ACC112 (cell line): Measurements from ENCODE around the gene EBP.

Experiments used
- H2AFZ ChIP-seq: fragments of 200-600 bp; sonication (generic); one replicate; pipeline ENCODE4 v1.6.0; 2017; ENCODE audit warnings: antibody characterized with exemption, low read length; ENCODE audit not compliant: unreplicated experiment
- H3K27ac ChIP-seq: fragments of 200-600 bp; sonication (generic); 2 replicates; pipeline ENCODE4 v1.5.1; 2014; ENCODE audit warnings: low read depth, mild to moderate bottlenecking, antibody characterized with exemption, low read length, moderate library complexity
- H3K27me3 ChIP-seq: fragments of 200-600 bp; sonication (generic); 2 replicates; pipeline ENCODE4 v1.6.1; 2014; ENCODE audit warnings: mild to moderate bottlenecking, antibody characterized with exemption, low read length, moderate library complexity, mixed read lengths; ENCODE audit not compliant: insufficient read depth
- H3K36me3 ChIP-seq: fragments of 200-600 bp; sonication (generic); 2 replicates; pipeline ENCODE4 v1.6.1; 2016; ENCODE audit warnings: mild to moderate bottlenecking, antibody characterized with exemption, low read length, moderate library complexity, mixed read lengths; ENCODE audit not compliant: insufficient read depth
- H3K4me1 ChIP-seq: fragments of 200-600 bp; sonication (generic); one replicate; pipeline ENCODE4 v1.6.1; 2016; ENCODE audit warnings: low read length, mixed read lengths; ENCODE audit not compliant: insufficient read depth, unreplicated experiment, control insufficient read depth
- H3K4me3 ChIP-seq: fragments of 200-600 bp; sonication (generic); 2 replicates; pipeline ENCODE4 v1.5.1; 2014; ENCODE audit warnings: mild to moderate bottlenecking, low read depth, low read length
- H3K79me2 ChIP-seq: fragments of 200-600 bp; sonication (generic); one replicate; pipeline ENCODE4 v1.6.0; 2016; ENCODE audit warnings: low read length; ENCODE audit not compliant: control insufficient read depth, unreplicated experiment, insufficient read depth

EBP gene

GRCh38 chrX:48492293-48492910, 29.2 kb upstream of the EBP start:
- H3K27me3 ChIP-seq, result no peaks in the 10 kb centered on the region
- peak overlapping the region; percentile 66 for H3K27ac ChIP-seq
- H3K36me3 ChIP-seq, result no peaks in the 10 kb centered on the region
- H3K79me2 ChIP-seq, result no peaks in the 10 kb centered on the region
- no peak overlapping the region for H2AFZ ChIP-seq
- peaks cover 49% of the 10 kb centered on the region for H3K4me1 ChIP-seq
- H3K4me3 ChIP-seq, result no peak overlapping the region

- H3K36me3 ChIP-seq, result no peaks in the 10 kb centered on the region
- no peaks in the 10 kb centered on the region for H3K79me2 ChIP-seq
- H3K27ac ChIP-seq, result peak overlapping the region; percentile 66; the same call in 1 of the 2 replicates
- no peak overlapping the region for H3K4me3 ChIP-seq
- peaks cover 51% of the 10 kb centered on the region for H3K4me1 ChIP-seq
- no peaks in the 10 kb centered on the region for H3K27me3 ChIP-seq
- H2AFZ ChIP-seq, result no peak overlapping the region
Observed at GRCh38 chrX:48493890-48494364, 27.7 kb upstream of the EBP start.

GRCh38 chrX:48496660-48497059, 24.9 kb upstream of the EBP start:
- H3K36me3 ChIP-seq, result no peaks in the 10 kb centered on the region

GRCh38 chrX:48497871-48498270, 23.7 kb upstream of the EBP start:
- peaks cover 25% of the 10 kb centered on the region for H3K4me1 ChIP-seq
- no peaks in the 10 kb centered on the region for H3K36me3 ChIP-seq
- H3K27ac ChIP-seq, result peak overlapping the region; percentile 70
- H3K4me3 ChIP-seq, result no peak overlapping the region
- H3K79me2 ChIP-seq, result no peaks in the 10 kb centered on the region
- no peak overlapping the region for H2AFZ ChIP-seq
- no peaks in the 10 kb centered on the region for H3K27me3 ChIP-seq

More at GRCh38 chrX:48496660-48497059, 24.9 kb upstream of the EBP start:
- H3K79me2 ChIP-seq, result no peaks in the 10 kb centered on the region
- no peak overlapping the region for H3K4me3 ChIP-seq
- H3K27ac ChIP-seq, result no peak overlapping the region
- no peaks in the 10 kb centered on the region for H3K27me3 ChIP-seq
- H2AFZ ChIP-seq, result no peak overlapping the region
- H3K4me1 ChIP-seq, result peaks cover 37% of the 10 kb centered on the region

- H3K36me3 ChIP-seq, result no peaks in the 10 kb centered on the region
- H3K27ac ChIP-seq, result peak overlapping the region; percentile 70
- peaks cover 20% of the 10 kb centered on the region for H3K4me1 ChIP-seq
- no peaks in the 10 kb centered on the region for H3K27me3 ChIP-seq
- H3K4me3 ChIP-seq, result no peak overlapping the region
- no peaks in the 10 kb centered on the region for H3K79me2 ChIP-seq
- H2AFZ ChIP-seq, result no peak overlapping the region
Observed at GRCh38 chrX:48498374-48498809, 23.2 kb upstream of the EBP start.

GRCh38 chrX:48504261-48504660, 17.3 kb upstream of the EBP start:
- Histone ChIP-seq H3K4me1 (peaks cover 12% of the 10 kb centered on the region), H3K79me2 (peaks cover 3% of the 10 kb centered on the region), H2AFZ (no peak overlapping the region), H3K36me3 (no peaks in the 10 kb centered on the region), H3K27ac (no peak overlapping the region), H3K4me3 (no peak overlapping the region), H3K27me3 (no peaks in the 10 kb centered on the region)

GRCh38 chrX:48505481-48505880, 16.1 kb upstream of the EBP start:
- no peaks in the 10 kb centered on the region for H3K27me3 ChIP-seq
- H2AFZ ChIP-seq, result no peak overlapping the region
- H3K4me3 ChIP-seq, result no peak overlapping the region
- H3K36me3 ChIP-seq, result no peaks in the 10 kb centered on the region
- peak overlapping the region; percentile 37 for H3K27ac ChIP-seq
- H3K4me1 ChIP-seq, result peaks cover 18% of the 10 kb centered on the region
- peaks cover 5% of the 10 kb centered on the region for H3K79me2 ChIP-seq

GRCh38 chrX:48507246-48507645, 14.4 kb upstream of the EBP start:
- Histone ChIP-seq H3K4me3 (no peak overlapping the region), H3K36me3 (no peaks in the 10 kb centered on the region), H2AFZ (no peak overlapping the region), H3K27ac (no peak overlapping the region), H3K4me1 (peaks cover 18% of the 10 kb centered on the region), H3K79me2 (peaks cover 5% of the 10 kb centered on the region), H3K27me3 (no peaks in the 10 kb centered on the region)

GRCh38 chrX:48508400-48509244, 13.0 kb upstream of the EBP start, which contains the start of gene PORCN:
PORCN (plus strand) TSS chrX:48508992; CDS start chrX:48509821, 829 bp downstream.
- Histone ChIP-seq H3K36me3 (no peaks in the 10 kb centered on the region), H3K27ac (peak within 1 kb of the TSS; percentile 50), H3K79me2 (peaks cover 5% of the 10 kb centered on the region), H3K4me1 (peaks cover 18% of the 10 kb centered on the region), H3K4me3 (peak within 1 kb of the TSS; percentile 82), H3K27me3 (no peaks in the 10 kb centered on the region), H2AFZ (peak within 1 kb of the TSS; percentile 59)

GRCh38 chrX:48509245-48509590, 12.4 kb upstream of the EBP start:
- Histone ChIP-seq H3K4me1 (peaks cover 18% of the 10 kb centered on the region), H3K79me2 (peaks cover 5% of the 10 kb centered on the region), H3K27me3 (no peaks in the 10 kb centered on the region), H2AFZ (peak overlapping the region; percentile 59), H3K36me3 (no peaks in the 10 kb centered on the region), H3K4me3 (peak overlapping the region; percentile 82), H3K27ac (no peak overlapping the region; the same call in 1 of the 2 replicates)
